HG02798 (cell line): ENCODE data around the gene ADAMTS2.

Source experiments
- ATAC-seq: cut with Tn5 transposase; IDR thresholded peaks from one replicate; pipeline ENCODE4 v1.9.1; 2021; ENCODE audit warnings: mild to moderate bottlenecking; ENCODE audit not compliant: unreplicated experiment, poor library complexity

The ADAMTS2 gene

DNA sequence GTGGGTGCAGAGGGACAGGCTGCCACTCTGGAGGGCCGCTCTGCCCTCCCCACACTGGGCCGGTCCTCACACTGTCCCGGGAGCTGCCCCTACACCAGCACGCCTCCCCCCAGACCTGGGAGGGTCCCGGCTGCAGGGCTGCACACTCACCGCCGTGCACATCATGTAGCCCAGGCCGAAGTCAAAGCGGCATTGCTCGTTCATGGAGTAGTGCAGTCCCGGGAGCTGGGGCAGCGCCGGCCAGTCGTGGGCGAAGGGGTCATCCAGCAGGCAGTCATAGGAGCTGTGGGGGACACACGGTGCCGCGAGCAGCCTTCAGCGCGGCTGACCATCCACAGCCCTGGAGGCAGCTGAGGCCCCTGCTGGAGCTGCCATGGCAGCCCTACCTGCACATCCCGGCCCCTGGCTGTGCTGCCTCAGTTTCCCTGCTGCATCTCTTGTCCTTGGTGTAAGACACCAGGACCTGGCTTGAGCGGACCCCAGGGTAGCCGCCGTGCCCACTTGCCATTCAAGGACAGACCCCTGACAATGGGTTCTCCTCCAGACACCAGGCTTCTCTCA lies 191.8 kb downstream of the ADAMTS2 start:
- no peak for ATAC-seq

- no peak for ATAC-seq
Measured at GRCh38 chr5:179152941-179153340, 192.3 kb downstream of the ADAMTS2 start.

DNA sequence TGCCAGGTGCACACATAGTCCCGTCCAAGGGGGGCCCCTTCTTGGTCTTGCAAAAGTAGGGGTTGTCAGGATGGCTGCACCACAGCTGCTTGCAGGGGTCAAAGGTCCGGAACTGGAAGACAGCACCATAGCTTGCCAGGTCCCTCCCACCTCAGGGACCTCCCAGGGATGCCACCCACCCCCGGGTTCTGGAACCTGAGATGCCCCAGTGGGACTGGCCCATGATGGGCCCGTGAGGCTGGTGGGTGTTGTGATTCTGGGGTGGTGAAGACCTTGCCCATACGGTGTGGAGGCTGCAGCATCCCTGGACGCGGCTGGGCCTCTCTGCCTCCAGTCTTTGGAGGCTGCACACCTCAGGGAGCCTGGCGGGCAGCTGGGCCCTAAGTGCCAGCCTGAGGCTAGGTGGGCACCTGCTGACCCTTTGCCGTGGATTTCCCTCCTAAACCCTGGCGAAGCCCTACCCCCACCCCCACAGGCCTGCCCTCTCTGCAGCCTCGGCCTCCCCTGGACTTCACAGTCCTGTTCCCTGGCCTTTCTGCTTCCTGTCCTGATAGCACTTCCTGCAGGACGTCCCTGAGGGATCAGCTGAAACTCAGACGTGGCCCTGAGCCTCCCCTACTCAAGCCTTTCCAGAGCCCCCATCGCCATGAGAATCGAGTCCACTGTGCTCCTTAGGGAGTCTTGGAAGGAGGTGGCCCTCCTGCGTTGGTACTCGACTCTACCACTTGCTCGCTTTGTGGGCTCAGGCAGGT lies 192.9 kb downstream of the ADAMTS2 start:
- ATAC-seq: no peak

GRCh38 chr5:179151286-179152118 lies 193.8 kb downstream of the ADAMTS2 start:
- ATAC-seq: no peak

DNA sequence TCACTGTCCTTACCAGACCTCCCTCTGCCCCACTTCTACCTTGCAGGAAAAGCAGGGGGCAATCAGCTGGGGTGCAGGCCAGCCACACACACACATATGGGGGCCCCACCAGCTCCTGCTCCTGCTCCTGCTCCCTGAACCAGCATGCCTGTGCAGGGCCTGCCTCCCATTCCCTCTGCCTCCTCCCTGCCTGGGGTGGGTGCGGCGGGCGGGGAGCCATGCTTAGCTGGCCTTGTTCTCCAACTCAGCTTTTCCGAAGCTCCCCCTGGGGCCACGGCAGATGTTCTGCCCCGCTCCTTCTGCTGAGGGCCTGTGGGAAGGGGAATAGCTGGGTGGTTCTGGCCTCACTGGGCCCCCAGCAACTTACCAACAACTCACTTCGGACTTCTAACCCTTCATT lies 195.2 kb downstream of the ADAMTS2 start:
- no peak for ATAC-seq

- ATAC-seq: no peak
Measured at GRCh38 chr5:179149278-179149677, 196.0 kb downstream of the ADAMTS2 start.

- ATAC-seq: no peak
Measured at GRCh38 chr5:179148703-179149170, 196.5 kb downstream of the ADAMTS2 start.

DNA sequence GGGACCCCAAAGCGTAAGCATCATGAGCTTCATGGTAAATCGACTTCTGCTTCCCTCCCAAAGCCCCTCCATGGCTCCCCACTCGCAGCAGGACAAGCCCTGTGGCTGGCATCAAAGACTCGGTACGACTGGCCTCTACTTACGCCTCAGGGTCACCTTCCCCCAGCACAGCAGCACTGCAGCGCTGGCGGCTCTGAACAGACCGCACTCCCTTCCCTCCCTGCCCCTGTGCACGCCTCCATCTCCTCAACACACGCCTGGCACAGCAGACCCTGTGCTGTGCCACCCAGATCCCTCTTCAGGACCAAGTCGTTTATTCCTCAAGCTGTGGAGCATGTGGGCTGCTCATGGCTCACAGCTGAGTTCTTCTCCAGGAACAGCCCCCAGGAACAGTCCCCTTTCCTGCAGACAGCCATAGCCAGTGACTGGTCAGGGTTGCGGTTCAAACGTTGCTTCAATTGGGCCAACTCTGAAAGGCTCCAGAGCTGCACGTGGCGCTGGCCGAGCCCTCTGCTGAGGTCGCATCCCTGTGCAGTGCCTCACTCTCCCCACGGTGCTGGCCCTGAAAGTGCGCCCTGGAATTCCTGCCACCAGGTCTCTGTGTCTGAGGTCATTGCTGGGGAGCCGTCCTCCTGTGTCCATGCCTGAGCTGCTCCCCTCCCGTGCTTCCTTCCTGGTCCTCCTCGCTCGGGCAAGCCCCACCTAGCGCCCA lies 197.1 kb downstream of the ADAMTS2 start:
- no peak for ATAC-seq

DNA sequence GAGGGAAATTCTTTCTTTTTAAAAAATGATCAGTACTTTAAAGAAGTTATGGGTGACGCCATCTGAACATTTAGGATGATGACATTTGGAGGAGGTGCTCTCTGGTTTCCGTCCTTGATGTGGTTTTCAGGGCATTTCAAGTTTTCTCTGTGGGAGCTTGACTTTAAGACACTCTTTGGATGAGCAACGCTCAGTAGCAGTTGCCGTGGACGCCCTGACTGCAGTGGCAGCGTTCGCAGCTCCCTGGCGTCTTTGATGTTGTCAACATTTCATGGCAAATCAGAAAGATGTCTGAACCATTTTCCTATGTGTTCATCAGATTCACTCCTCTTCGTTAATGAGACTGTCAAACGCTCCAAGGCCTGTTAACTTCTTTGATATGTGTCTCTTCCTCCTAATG lies 199.0 kb downstream of the ADAMTS2 start:
- ATAC-seq: no peak

GRCh38 chr5:179143446-179143845 lies 201.8 kb downstream of the ADAMTS2 start:
- no peak for ATAC-seq

- no peak for ATAC-seq
Measured at GRCh38 chr5:179142434-179143198, 202.6 kb downstream of the ADAMTS2 start.

GRCh38 chr5:179141867-179142266 lies 203.4 kb downstream of the ADAMTS2 start:
- no peak for ATAC-seq

GRCh38 chr5:179140293-179140692 lies 205.0 kb downstream of the ADAMTS2 start:
- no peak for ATAC-seq

GRCh38 chr5:179139936-179140235 lies 205.4 kb downstream of the ADAMTS2 start:
- no peak for ATAC-seq

GRCh38 chr5:179139111-179139935 lies 205.9 kb downstream of the ADAMTS2 start:
- no peak for ATAC-seq

GRCh38 chr5:179138568-179138925 lies 206.7 kb downstream of the ADAMTS2 start:
- no peak for ATAC-seq

- ATAC-seq: no peak
Measured at GRCh38 chr5:179137643-179138567, 207.4 kb downstream of the ADAMTS2 start.

DNA sequence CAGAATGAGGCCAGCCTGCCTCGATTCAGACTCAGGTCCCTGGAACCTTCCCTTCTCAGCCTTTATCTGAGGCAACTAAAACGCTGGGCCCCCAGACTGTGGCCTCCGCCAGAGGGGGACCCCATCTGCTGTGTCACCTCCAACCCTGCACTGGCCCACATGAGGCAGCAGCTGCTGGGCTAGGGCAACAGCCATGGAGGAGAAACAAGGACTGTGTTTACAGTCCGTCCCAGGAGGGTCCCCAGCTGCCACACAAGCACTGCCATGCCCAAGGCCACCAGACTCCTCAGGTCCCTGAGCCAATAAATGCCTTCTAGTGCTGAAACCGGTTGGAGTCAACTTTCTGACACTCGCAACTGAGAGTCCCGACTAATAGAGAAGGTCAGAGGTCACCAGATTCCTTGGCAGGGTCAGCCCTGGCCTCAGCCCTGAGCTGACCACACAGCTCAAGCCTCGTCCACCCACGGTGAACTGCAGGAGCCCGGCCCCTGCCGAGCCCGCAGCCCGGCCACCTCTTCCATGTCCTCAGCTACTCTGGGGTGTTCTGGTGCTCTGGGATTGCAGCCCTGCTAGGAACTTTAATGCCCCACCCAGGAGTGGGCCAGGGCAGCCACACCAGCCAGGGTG lies 208.1 kb downstream of the ADAMTS2 start:
- ATAC-seq: no peak
